ENCODE data around the gene ABLIM3. TPM values are rescaled to one million over a fixed set of nuclear protein-coding genes. Genes with fewer than 3 reads are reported as not detected.

ABLIM3 gene
- total RNA-seq, 1 donor from 2014 or later, result 2.4 TPM

- H3K4me1 Mint-ChIP-seq, result no peaks in the 10 kb centered on the region
- TF ChIP-seq CTCF (conservative IDR thresholded peaks at IDR 0.05), result no peak
- no peaks in the 10 kb centered on the region for H3K9me3 Mint-ChIP-seq
- no peaks in the 10 kb centered on the region for H3K36me3 Mint-ChIP-seq (ENCODE audit: low read depth)
- no peak overlapping the region for H3K27ac Mint-ChIP-seq (ENCODE audit: unreplicated experiment)
- H3K4me3 Mint-ChIP-seq, result no peak overlapping the region
- no peak for DNase-seq (ENCODE audit: low read depth, low spot score)
- no peaks in the 10 kb centered on the region for H3K27me3 Mint-ChIP-seq (ENCODE audit: low read depth)
Measured at GRCh38 chr5:149166128-149166527, 24.8 kb downstream of the ABLIM3 start.

- H3K4me1 Mint-ChIP-seq, result no peaks in the 10 kb centered on the region
- no peaks in the 10 kb centered on the region for H3K9me3 Mint-ChIP-seq
- H3K36me3 Mint-ChIP-seq (ENCODE audit: low read depth), result no peaks in the 10 kb centered on the region
- no peak for TF ChIP-seq CTCF (conservative IDR thresholded peaks at IDR 0.05)
- H3K4me3 Mint-ChIP-seq, result no peak overlapping the region
- no peaks in the 10 kb centered on the region for H3K27me3 Mint-ChIP-seq (ENCODE audit: low read depth)
- H3K27ac Mint-ChIP-seq (ENCODE audit: unreplicated experiment), result no peak overlapping the region
- no peak for DNase-seq (ENCODE audit: low read depth, low spot score)
Measured at GRCh38 chr5:149166591-149167100, 25.4 kb downstream of the ABLIM3 start.

GRCh38 chr5:149168276-149168906, 27.1 kb downstream of the ABLIM3 start:
- H3K27ac Mint-ChIP-seq (ENCODE audit: unreplicated experiment), result no peak overlapping the region
- no peak for DNase-seq (ENCODE audit: low read depth, low spot score)
- TF ChIP-seq CTCF (conservative IDR thresholded peaks at IDR 0.05), result no peak
- H3K4me3 Mint-ChIP-seq, result no peak overlapping the region
- no peaks in the 10 kb centered on the region for H3K9me3 Mint-ChIP-seq
- H3K36me3 Mint-ChIP-seq (ENCODE audit: low read depth), result no peaks in the 10 kb centered on the region
- H3K27me3 Mint-ChIP-seq (ENCODE audit: low read depth), result no peaks in the 10 kb centered on the region
- peaks cover 7% of the 10 kb centered on the region for H3K4me1 Mint-ChIP-seq

GRCh38 chr5:149170299-149170698, 29.0 kb downstream of the ABLIM3 start:
- Mint-ChIP-seq H3K27ac (ENCODE audit: unreplicated experiment) (no peak overlapping the region), H3K36me3 (ENCODE audit: low read depth) (no peaks in the 10 kb centered on the region), H3K27me3 (ENCODE audit: low read depth) (no peaks in the 10 kb centered on the region), H3K4me1 (peaks cover 7% of the 10 kb centered on the region), H3K4me3 (no peak overlapping the region), H3K9me3 (no peaks in the 10 kb centered on the region)
- no peak for TF ChIP-seq CTCF (conservative IDR thresholded peaks at IDR 0.05)
- no peak for DNase-seq (ENCODE audit: low read depth, low spot score)

GRCh38 chr5:149172261-149172660, 31.0 kb downstream of the ABLIM3 start:
- TF ChIP-seq CTCF (conservative IDR thresholded peaks at IDR 0.05), result no peak
- DNase-seq (ENCODE audit: low read depth, low spot score), result no peak
- Mint-ChIP-seq H3K36me3 (ENCODE audit: low read depth) (no peaks in the 10 kb centered on the region), H3K9me3 (no peaks in the 10 kb centered on the region), H3K4me3 (no peak overlapping the region), H3K4me1 (peaks cover 7% of the 10 kb centered on the region), H3K27me3 (ENCODE audit: low read depth) (no peaks in the 10 kb centered on the region), H3K27ac (ENCODE audit: unreplicated experiment) (no peak overlapping the region)
